Mesenteric fat pad (tissue), 1 donor: ENCODE data around the gene SEMA5B. TPM values are rescaled to one million over a fixed set of nuclear protein-coding genes. Genes with fewer than 3 reads are reported as not detected.

Source experiments
- total RNA-seq: library from RNA; stranded (reverse); fragmentation: NEBNext Ultra II Directional; extraction: Animal tissue kit (Norgen Biotek cat#: 25700); gene quantifications from one replicate; pipeline ENCODE4 v1.2.1, GENCODE V29; 2021
- donor health status: DM: yes; HTN: yes; CAD: no.

Gene SEMA5B
- total RNA-seq, 1 donor from 2014 or later = not detected

Other genes starting within 250 kb of the SEMA5B start
- 8.4 TPM for gene HSPBAP1, start 233.9 kb downstream of the SEMA5B start, total RNA-seq
- gene SLC49A4, start 232.7 kb downstream of the SEMA5B start, total RNA-seq = 16.2 TPM
- gene PDIA5, start 39.3 kb upstream of the SEMA5B start, total RNA-seq = 17.4 TPM
- 11.4 TPM for gene SEC22A, start 174.2 kb upstream of the SEMA5B start, total RNA-seq